ENCODE data around the gene TK2. TPM values are rescaled to one million over a fixed set of nuclear protein-coding genes. Genes with fewer than 3 reads are reported as not detected.

The TK2 gene
- total and polyA plus RNA-seq, 9 of the 15 experiments (the other 6 are each of a cell fraction or from before 2014, with no cell fraction given) = 1.1 to 10.2 (median 5.3) TPM

GRCh38 chr16:66516808-66517585 lies 32.9 kb downstream of the TK2 start (continued):
- TF ChIP-seq REST (IDR thresholded peaks at IDR 0.05; ENCODE audit: borderline replicate concordance) (peak; percentile 47; the same call in 1 of the 2 replicates), REST (CRISPR knock-in tag; IDR thresholded peaks at IDR 0.05; ENCODE audit: low read depth) (no peak), ZNF143 (CRISPR knock-in tag; IDR thresholded peaks at IDR 0.05) (no peak), BHLHE40 (IDR thresholded peaks at IDR 0.05; ENCODE audit: low read length) (peak; percentile 18; the same call in 1 of the 2 replicates), ZEB2 (IDR thresholded peaks at IDR 0.05) (0 out of 2 replicates have a peak, but pooled peaks have one; percentile 38)
- TF ChIP-seq, protein P1, sequence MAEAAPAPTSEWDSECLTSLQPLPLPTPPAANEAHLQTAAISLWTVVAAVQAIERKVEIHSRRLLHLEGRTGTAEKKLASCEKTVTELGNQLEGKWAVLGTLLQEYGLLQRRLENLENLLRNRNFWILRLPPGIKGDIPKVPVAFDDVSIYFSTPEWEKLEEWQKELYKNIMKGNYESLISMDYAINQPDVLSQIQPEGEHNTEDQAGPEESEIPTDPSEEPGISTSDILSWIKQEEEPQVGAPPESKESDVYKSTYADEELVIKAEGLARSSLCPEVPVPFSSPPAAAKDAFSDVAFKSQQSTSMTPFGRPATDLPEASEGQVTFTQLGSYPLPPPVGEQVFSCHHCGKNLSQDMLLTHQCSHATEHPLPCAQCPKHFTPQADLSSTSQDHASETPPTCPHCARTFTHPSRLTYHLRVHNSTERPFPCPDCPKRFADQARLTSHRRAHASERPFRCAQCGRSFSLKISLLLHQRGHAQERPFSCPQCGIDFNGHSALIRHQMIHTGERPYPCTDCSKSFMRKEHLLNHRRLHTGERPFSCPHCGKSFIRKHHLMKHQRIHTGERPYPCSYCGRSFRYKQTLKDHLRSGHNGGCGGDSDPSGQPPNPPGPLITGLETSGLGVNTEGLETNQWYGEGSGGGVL (CRISPR knock-in tag; IDR thresholded peaks at IDR 0.05) = no peak
- TF ChIP-seq, protein P2, sequence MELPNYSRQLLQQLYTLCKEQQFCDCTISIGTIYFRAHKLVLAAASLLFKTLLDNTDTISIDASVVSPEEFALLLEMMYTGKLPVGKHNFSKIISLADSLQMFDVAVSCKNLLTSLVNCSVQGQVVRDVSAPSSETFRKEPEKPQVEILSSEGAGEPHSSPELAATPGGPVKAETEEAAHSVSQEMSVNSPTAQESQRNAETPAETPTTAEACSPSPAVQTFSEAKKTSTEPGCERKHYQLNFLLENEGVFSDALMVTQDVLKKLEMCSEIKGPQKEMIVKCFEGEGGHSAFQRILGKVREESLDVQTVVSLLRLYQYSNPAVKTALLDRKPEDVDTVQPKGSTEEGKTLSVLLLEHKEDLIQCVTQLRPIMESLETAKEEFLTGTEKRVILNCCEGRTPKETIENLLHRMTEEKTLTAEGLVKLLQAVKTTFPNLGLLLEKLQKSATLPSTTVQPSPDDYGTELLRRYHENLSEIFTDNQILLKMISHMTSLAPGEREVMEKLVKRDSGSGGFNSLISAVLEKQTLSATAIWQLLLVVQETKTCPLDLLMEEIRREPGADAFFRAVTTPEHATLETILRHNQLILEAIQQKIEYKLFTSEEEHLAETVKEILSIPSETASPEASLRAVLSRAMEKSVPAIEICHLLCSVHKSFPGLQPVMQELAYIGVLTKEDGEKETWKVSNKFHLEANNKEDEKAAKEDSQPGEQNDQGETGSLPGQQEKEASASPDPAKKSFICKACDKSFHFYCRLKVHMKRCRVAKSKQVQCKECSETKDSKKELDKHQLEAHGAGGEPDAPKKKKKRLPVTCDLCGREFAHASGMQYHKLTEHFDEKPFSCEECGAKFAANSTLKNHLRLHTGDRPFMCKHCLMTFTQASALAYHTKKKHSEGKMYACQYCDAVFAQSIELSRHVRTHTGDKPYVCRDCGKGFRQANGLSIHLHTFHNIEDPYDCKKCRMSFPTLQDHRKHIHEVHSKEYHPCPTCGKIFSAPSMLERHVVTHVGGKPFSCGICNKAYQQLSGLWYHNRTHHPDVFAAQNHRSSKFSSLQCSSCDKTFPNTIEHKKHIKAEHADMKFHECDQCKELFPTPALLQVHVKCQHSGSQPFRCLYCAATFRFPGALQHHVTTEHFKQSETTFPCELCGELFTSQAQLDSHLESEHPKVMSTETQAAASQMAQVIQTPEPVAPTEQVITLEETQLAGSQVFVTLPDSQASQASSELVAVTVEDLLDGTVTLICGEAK (IDR thresholded peaks at IDR 0.05) = peak; percentile 84
- TF ChIP-seq, protein P2 (CRISPR knock-in tag; IDR thresholded peaks at IDR 0.05) = no peak
